Amniotic epithelial cell (primary cell): ENCODE results near the gene HIVEP1.
"Not testable (repeated sequence)": the region's sequence is repeated elsewhere in the genome, so short reads cannot be mapped to it uniquely, and the experiment has no call there.

Experiments used
- DNase-seq: peaks from one replicate; pipeline ENCODE4 v3.0.0-alpha.2; 2010; ENCODE audit warnings: low read depth

Gene HIVEP1

GRCh38 chr6:12119085-12119588 is 107.0 kb downstream of the HIVEP1 start:
- no peak for DNase-seq

- DNase-seq = no peak
These were observed 113.3 kb downstream of the HIVEP1 start for GRCh38 chr6:12125396-12125795.

GRCh38 chr6:12126051-12126450 is 113.9 kb downstream of the HIVEP1 start:
- no peak for DNase-seq

GRCh38 chr6:12129523-12129922 is 117.4 kb downstream of the HIVEP1 start:
- no peak for DNase-seq

- DNase-seq = peak; percentile 34
These were observed 120.5 kb downstream of the HIVEP1 start for GRCh38 chr6:12132351-12133222.

GRCh38 chr6:12134581-12134980 is 122.5 kb downstream of the HIVEP1 start:
- no peak for DNase-seq

GRCh38 chr6:12134991-12135390 is 122.9 kb downstream of the HIVEP1 start:
- no peak for DNase-seq

GRCh38 chr6:12136905-12137304 is 124.8 kb downstream of the HIVEP1 start:
- DNase-seq = peak; percentile 29

- DNase-seq = peak; percentile 85
These were observed 125.4 kb downstream of the HIVEP1 start for GRCh38 chr6:12137480-12137879.

GRCh38 chr6:12138381-12138780 is 126.3 kb downstream of the HIVEP1 start:
- no peak for DNase-seq

GRCh38 chr6:12138936-12139335 is 126.8 kb downstream of the HIVEP1 start:
- DNase-seq = no peak

- DNase-seq = peak; percentile 21
These were observed 135.6 kb downstream of the HIVEP1 start for GRCh38 chr6:12147557-12148316.

GRCh38 chr6:12148317-12148801 is 136.2 kb downstream of the HIVEP1 start:
- DNase-seq = peak; percentile 83

GRCh38 chr6:12148841-12149240 is 136.7 kb downstream of the HIVEP1 start:
- peak; percentile 31 for DNase-seq

GRCh38 chr6:12149944-12150510 is 137.9 kb downstream of the HIVEP1 start:
- DNase-seq = peak; percentile 22

GRCh38 chr6:12150812-12151432 is 138.8 kb downstream of the HIVEP1 start:
- peak; percentile 42 for DNase-seq

- DNase-seq = no peak
These were observed 139.3 kb downstream of the HIVEP1 start for GRCh38 chr6:12151433-12151820.

GRCh38 chr6:12152023-12152970 is 140.2 kb downstream of the HIVEP1 start:
- no peak for DNase-seq

- DNase-seq = not testable (repeated sequence)
These were observed 143.7 kb downstream of the HIVEP1 start for GRCh38 chr6:12155769-12156168.

GRCh38 chr6:12158686-12159415 is 146.7 kb downstream of the HIVEP1 start:
- no peak for DNase-seq
